SK-N-SH (cell line): ENCODE results near the gene TPO.

Experiments used
- CTCF ChIP-seq: fragments of 200-600 bp; sonication (generic); IDR thresholded peaks from 2 replicates; pipeline ENCODE4 v1.6.1; 2017; ENCODE audit warnings: antibody characterized with exemption, mild to moderate bottlenecking, moderate library complexity
- EP300 ChIP-seq, 2 experiments: IDR thresholded peaks; 2 replicates each; pipeline versions ENCODE4 v1.4.0 to v1.6.1; 2012; ENCODE audit warnings: borderline replicate concordance in 1 of 2, low read depth in 1 of 2, low read length in 1 of 2
- FOXM1 ChIP-seq: IDR thresholded peaks from 2 replicates; pipeline ENCODE4 v1.4.0; 2012; ENCODE audit warnings: low read depth, mild to moderate bottlenecking
- GABPA ChIP-seq: IDR thresholded peaks from 2 replicates; pipeline ENCODE4 v1.4.0; 2012; ENCODE audit warnings: low read depth, mild to moderate bottlenecking
- REST ChIP-seq: IDR thresholded peaks from 2 replicates; pipeline ENCODE4 v1.6.1; 2012; ENCODE audit warnings: mild to moderate bottlenecking, low read depth, low read length, moderate library complexity
- SIN3A ChIP-seq: IDR thresholded peaks from 2 replicates; pipeline ENCODE4 v1.6.1; 2012; ENCODE audit warnings: low read depth, mild to moderate bottlenecking, low read length, moderate library complexity, borderline replicate concordance

- TF ChIP-seq CTCF = no peak
- no peak for TF ChIP-seq FOXM1
- no peak for TF ChIP-seq SIN3A
- no peak for TF ChIP-seq REST
- no peak for TF ChIP-seq EP300 (IDR thresholded peaks at IDR 0.05; ENCODE audit: borderline replicate concordance in 1 of 2, low read depth in 1 of 2, low read length in 1 of 2)
- TF ChIP-seq GABPA = no peak
These were observed 37.5 kb upstream of the TPO start for GRCh38 chr2:1375794-1376193.
